Fibroblast of lung (primary cell): ENCODE data around the gene RBM28. TPM values are rescaled to one million over a fixed set of nuclear protein-coding genes. Genes with fewer than 3 reads are reported as not detected.
A peak's percentile ranks its signal among the peaks of the same experiment; 100 is the strongest.
"Not testable (repeated sequence)": the region's sequence is repeated elsewhere in the genome, so short reads cannot be mapped to it uniquely, and the experiment has no call there.

Experiments used
- DNase-seq, 2 donors: peaks; one replicate each; pipeline versions ENCODE4 v3.0.0 to v3.0.0-alpha.2; 2010; ENCODE audit warnings: low read depth in 2 of 2
- H2AFZ ChIP-seq: 2 replicates; pipeline ENCODE4 v1.5.1; 2012; ENCODE audit warnings: low read length, control low read depth, inconsistent platforms
- H3K27ac ChIP-seq: 2 replicates; pipeline ENCODE4 v1.5.1; 2011; ENCODE audit warnings: low read length, control low read depth; ENCODE audit not compliant: insufficient read depth
- H3K27me3 ChIP-seq: 2 replicates; pipeline ENCODE4 v1.5.1; 2011; ENCODE audit warnings: mild to moderate bottlenecking, low read length; ENCODE audit not compliant: control insufficient read depth, insufficient read depth
- H3K36me3 ChIP-seq: 2 replicates; pipeline ENCODE4 v1.5.1; 2011; ENCODE audit warnings: low read length; ENCODE audit not compliant: control insufficient read depth, insufficient read depth
- H3K4me1 ChIP-seq: 2 replicates; pipeline ENCODE4 v1.5.1; 2011; ENCODE audit warnings: low read length; ENCODE audit not compliant: control insufficient read depth, insufficient read depth; ENCODE audit errors: extremely low read depth
- H3K4me2 ChIP-seq: 2 replicates; pipeline ENCODE4 v1.5.1; 2011; ENCODE audit warnings: low read length, control low read depth; ENCODE audit not compliant: insufficient read depth; ENCODE audit errors: extremely low read depth
- H3K4me3 ChIP-seq, 4 experiments: fragments of 200-600 bp in 1 of 4; sonication (generic) in 1 of 4; replicated peaks in 1 of 4; 2 replicates each; pipeline ENCODE4 v1.5.1; 2011 to 2016; ENCODE audit warnings: low read length in 4 of 4, low read depth in 3 of 4, mild to moderate bottlenecking in 3 of 4, control low read depth in 2 of 4, inconsistent platforms in 1 of 4, mixed read lengths in 1 of 4; ENCODE audit not compliant: insufficient read depth in 1 of 4; ENCODE audit errors: control extremely low read depth in 1 of 4
- H3K79me2 ChIP-seq: 2 replicates; pipeline ENCODE4 v1.5.1; 2012; ENCODE audit warnings: mild to moderate bottlenecking, low read length, inconsistent platforms; ENCODE audit not compliant: control insufficient read depth, insufficient read depth
- H3K9ac ChIP-seq: 2 replicates; pipeline ENCODE4 v1.5.1; 2011; ENCODE audit warnings: mild to moderate bottlenecking, low read length, control low read depth; ENCODE audit not compliant: insufficient read depth
- H3K9me3 ChIP-seq: 2 replicates; pipeline ENCODE4 v1.5.1; 2012; ENCODE audit warnings: low read depth, low read length; ENCODE audit not compliant: control insufficient read depth, insufficient read depth
- H4K20me1 ChIP-seq: 2 replicates; pipeline ENCODE4 v1.5.1; 2011; ENCODE audit warnings: low read length; ENCODE audit not compliant: control insufficient read depth, insufficient read depth; ENCODE audit errors: extremely low read depth
- EZH2 ChIP-seq: IDR thresholded peaks from 2 replicates; pipeline ENCODE4 v1.5.1; 2012; ENCODE audit warnings: low read length, control low read depth, mild to moderate bottlenecking; ENCODE audit errors: missing control alignments
- polyA plus RNA-seq, 2 donors: library from polyadenylated mRNA; depleted of rRNA in 1 of 2; stranded (reverse) in 1 of 2; unstranded in 1 of 2; fragments of >200 nt; gene quantifications; 2 replicates each; pipeline ENCODE4 v1.2.1, GENCODE V29; 2011 to 2012; ENCODE audit warnings: missing spikeins in 1 of 2
- total RNA-seq: library from RNA; depleted of rRNA; stranded (reverse); fragments of >200 nt; gene quantifications from 2 replicates; pipeline ENCODE4 v1.2.1, GENCODE V29; 2014
- TF ChIP-seq, protein P1 (sequence below), 2 donors: IDR thresholded peaks in 1 of 2; conservative IDR thresholded peaks in 1 of 2; 1 replicate in 1 of 2; 2 replicates in 1 of 2; pipeline ENCODE4 v1.5.1; 2011 to 2012; ENCODE audit warnings: low read length in 2 of 2, control low read depth in 1 of 2, inconsistent platforms in 1 of 2, low read depth in 1 of 2, mild to moderate bottlenecking in 1 of 2

Gene RBM28
- total and polyA plus RNA-seq, 2 donors (not counting 1 experiment from before 2014, with no cell fraction given): 11.2 to 22.9 TPM

- Histone ChIP-seq H3K27ac (no peak overlapping the region), H3K9ac (no peak overlapping the region), H3K36me3 (no peaks in the 10 kb centered on the region), H3K4me3 (no peak overlapping the region), H3K9me3 (no peaks in the 10 kb centered on the region), H2AFZ (no peak overlapping the region), H3K4me2 (no peak overlapping the region), H4K20me1 (no peaks in the 10 kb centered on the region), H3K4me1 (no peaks in the 10 kb centered on the region), H3K27me3 (no peaks in the 10 kb centered on the region), H3K79me2 (no peaks in the 10 kb centered on the region)
- TF ChIP-seq, protein P1, sequence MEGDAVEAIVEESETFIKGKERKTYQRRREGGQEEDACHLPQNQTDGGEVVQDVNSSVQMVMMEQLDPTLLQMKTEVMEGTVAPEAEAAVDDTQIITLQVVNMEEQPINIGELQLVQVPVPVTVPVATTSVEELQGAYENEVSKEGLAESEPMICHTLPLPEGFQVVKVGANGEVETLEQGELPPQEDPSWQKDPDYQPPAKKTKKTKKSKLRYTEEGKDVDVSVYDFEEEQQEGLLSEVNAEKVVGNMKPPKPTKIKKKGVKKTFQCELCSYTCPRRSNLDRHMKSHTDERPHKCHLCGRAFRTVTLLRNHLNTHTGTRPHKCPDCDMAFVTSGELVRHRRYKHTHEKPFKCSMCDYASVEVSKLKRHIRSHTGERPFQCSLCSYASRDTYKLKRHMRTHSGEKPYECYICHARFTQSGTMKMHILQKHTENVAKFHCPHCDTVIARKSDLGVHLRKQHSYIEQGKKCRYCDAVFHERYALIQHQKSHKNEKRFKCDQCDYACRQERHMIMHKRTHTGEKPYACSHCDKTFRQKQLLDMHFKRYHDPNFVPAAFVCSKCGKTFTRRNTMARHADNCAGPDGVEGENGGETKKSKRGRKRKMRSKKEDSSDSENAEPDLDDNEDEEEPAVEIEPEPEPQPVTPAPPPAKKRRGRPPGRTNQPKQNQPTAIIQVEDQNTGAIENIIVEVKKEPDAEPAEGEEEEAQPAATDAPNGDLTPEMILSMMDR (conservative IDR thresholded peaks at IDR 0.05 in 1 of 2, IDR thresholded peaks at IDR 0.05 in 1 of 2; ENCODE audit: low read depth in 1 of 2, low read length in 2 of 2): no peak
- no peak for TF ChIP-seq EZH2
- peak in 1 of 2 donors; percentile 15 for DNase-seq
Observed at GRCh38 chr7:128287556-128287955, 56.2 kb downstream of the RBM28 start.

DNA sequence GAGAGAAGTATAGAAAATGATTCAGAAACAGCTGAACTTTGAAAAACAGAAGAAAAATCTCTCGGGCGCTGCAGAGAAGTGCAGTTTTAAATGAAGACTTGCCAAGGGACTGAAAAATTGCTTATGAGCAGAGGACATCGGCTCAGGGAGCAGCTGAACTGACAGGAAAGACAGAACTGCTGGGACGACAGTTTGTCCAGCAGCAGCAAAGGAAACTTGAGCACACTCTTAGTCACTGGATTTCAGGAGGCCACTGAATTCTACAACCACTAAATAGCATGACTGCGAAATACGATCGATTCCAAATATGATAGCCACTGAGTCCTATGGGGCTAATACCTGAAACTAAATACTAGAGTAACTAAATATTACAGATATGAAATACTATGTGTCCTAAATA lies 59.6 kb downstream of the RBM28 start:
- Histone ChIP-seq H3K4me1 (no peaks in the 10 kb centered on the region), H2AFZ (no peak overlapping the region), H3K4me3 (no peak overlapping the region), H3K36me3 (no peaks in the 10 kb centered on the region), H4K20me1 (no peaks in the 10 kb centered on the region), H3K27me3 (no peaks in the 10 kb centered on the region), H3K4me2 (no peak overlapping the region), H3K27ac (no peak overlapping the region), H3K79me2 (no peaks in the 10 kb centered on the region), H3K9ac (no peak overlapping the region), H3K9me3 (no peaks in the 10 kb centered on the region)
- TF ChIP-seq, protein P1 (conservative IDR thresholded peaks at IDR 0.05 in 1 of 2, IDR thresholded peaks at IDR 0.05 in 1 of 2; ENCODE audit: low read depth in 1 of 2, low read length in 2 of 2): no peak
- no peak for TF ChIP-seq EZH2
- no peak for DNase-seq

- H3K4me1 ChIP-seq: no peaks in the 10 kb centered on the region
- no peak overlapping the region for H3K4me2 ChIP-seq
- no peaks in the 10 kb centered on the region for H3K36me3 ChIP-seq
- no peak overlapping the region for H3K9ac ChIP-seq
- H3K79me2 ChIP-seq: no peaks in the 10 kb centered on the region
- no peak for TF ChIP-seq EZH2
- TF ChIP-seq, protein P1 (conservative IDR thresholded peaks at IDR 0.05 in 1 of 2, IDR thresholded peaks at IDR 0.05 in 1 of 2; ENCODE audit: low read depth in 1 of 2, low read length in 2 of 2): no peak
- DNase-seq: no peak
- no peaks in the 10 kb centered on the region for H4K20me1 ChIP-seq
- H2AFZ ChIP-seq: no peak overlapping the region
- no peaks in the 10 kb centered on the region for H3K9me3 ChIP-seq
- no peaks in the 10 kb centered on the region for H3K27me3 ChIP-seq
- no peak overlapping the region for H3K4me3 ChIP-seq
- H3K27ac ChIP-seq: no peak overlapping the region
Observed at GRCh38 chr7:128281605-128282380, 61.9 kb downstream of the RBM28 start.

DNA sequence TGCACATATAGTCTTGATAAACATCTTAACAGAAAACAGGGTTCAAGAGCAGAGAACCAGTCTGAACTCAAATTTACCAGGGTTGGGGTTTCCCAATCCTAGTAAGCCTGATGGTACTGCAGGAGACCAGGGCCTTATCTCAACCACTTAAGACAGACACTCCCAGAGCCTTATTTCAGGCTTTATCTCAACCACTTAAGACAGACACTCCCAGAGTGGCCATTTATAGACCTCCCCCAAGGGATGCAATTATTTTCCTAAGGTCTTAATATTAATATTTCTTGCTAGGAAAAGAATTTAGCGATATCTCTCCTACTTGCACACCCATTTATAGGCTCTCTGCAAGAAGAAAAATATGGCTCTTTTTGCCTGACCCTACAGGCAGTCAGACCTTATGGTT lies 63.3 kb downstream of the RBM28 start:
- H3K9me3 ChIP-seq, H4K20me1 ChIP-seq, H2AFZ ChIP-seq, H3K79me2 ChIP-seq, H3K36me3 ChIP-seq, H3K27ac ChIP-seq, H3K9ac ChIP-seq, H3K4me1 ChIP-seq, H3K4me3 ChIP-seq, H3K27me3 ChIP-seq, H3K4me2 ChIP-seq: not testable (repeated sequence)
- peak in 1 of 2 donors; percentile 27 for DNase-seq
